ENCODE data around the gene ZNF511. TPM values are rescaled to one million over a fixed set of nuclear protein-coding genes. Genes with fewer than 3 reads are reported as not detected.

Gene ZNF511
- total RNA-seq, 1 experiment from 2014 or later = 89.4 TPM

DNA sequence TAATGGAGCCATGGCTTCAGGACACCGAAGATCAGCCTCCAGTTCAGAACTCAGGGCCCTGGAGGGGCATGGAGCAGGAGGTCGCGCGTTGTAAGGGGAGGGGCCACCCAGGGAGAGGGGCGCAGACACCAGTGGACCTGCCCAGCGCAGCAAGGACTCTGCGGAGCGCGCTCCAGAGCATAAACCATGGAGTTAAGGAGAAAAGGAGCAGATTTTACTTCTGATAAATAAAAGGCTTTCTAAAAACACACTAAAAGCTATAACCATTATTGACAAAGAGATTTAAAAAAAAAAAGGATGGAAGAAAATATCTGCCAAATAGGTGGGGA is 17.5 kb downstream of the ZNF511 start:
- no peak overlapping the region for H2BK12ac ChIP-seq (ENCODE audit: insufficient read length, low read depth, low read length)
- TF ChIP-seq, protein P1, sequence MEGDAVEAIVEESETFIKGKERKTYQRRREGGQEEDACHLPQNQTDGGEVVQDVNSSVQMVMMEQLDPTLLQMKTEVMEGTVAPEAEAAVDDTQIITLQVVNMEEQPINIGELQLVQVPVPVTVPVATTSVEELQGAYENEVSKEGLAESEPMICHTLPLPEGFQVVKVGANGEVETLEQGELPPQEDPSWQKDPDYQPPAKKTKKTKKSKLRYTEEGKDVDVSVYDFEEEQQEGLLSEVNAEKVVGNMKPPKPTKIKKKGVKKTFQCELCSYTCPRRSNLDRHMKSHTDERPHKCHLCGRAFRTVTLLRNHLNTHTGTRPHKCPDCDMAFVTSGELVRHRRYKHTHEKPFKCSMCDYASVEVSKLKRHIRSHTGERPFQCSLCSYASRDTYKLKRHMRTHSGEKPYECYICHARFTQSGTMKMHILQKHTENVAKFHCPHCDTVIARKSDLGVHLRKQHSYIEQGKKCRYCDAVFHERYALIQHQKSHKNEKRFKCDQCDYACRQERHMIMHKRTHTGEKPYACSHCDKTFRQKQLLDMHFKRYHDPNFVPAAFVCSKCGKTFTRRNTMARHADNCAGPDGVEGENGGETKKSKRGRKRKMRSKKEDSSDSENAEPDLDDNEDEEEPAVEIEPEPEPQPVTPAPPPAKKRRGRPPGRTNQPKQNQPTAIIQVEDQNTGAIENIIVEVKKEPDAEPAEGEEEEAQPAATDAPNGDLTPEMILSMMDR (conservative IDR thresholded peaks at IDR 0.05) = no peak
- H2BK5ac ChIP-seq (ENCODE audit: insufficient read length, low read length) = no peak overlapping the region
- H3K79me1 ChIP-seq (ENCODE audit: insufficient read depth, low read depth, low read length, poor library complexity, severe bottlenecking) = no peaks in the 10 kb centered on the region
- no peak overlapping the region for H3K56ac ChIP-seq (ENCODE audit: insufficient read length, low read depth, low read length)
- H3K23me2 ChIP-seq (ENCODE audit: insufficient read length, low read depth, low read length, poor library complexity, severe bottlenecking) = peaks cover 19% of the 10 kb centered on the region
- no peak overlapping the region for H3T11ph ChIP-seq (ENCODE audit: low read length)
- H2BK15ac ChIP-seq (ENCODE audit: low read depth, low read length) = no peak overlapping the region; the same call in 1 of the 2 replicates
- DNase-seq = no peak
- H3K9me3 ChIP-seq (ENCODE audit: control insufficient read depth, low read depth, low read length) = no peaks in the 10 kb centered on the region
- H3K27me3 Mint-ChIP-seq (ENCODE audit: low read depth) = peaks cover 66% of the 10 kb centered on the region
- no peak overlapping the region for H4K8ac ChIP-seq (replicated peaks; ENCODE audit: insufficient read length, low read depth, low read length)
- peak overlapping the region; percentile 34 for H3K18ac ChIP-seq (ENCODE audit: insufficient read length, low read depth, low read length)
- H2BK20ac ChIP-seq (ENCODE audit: low read depth, low read length, poor library complexity, severe bottlenecking) = no peak overlapping the region
- WGBS (ENCODE audit: extremely low coverage, insufficient read length, low lambda C conversion rate) = no CpG with 5 or more reads among the region's 9 CpGs
- no peak overlapping the region for H3K4ac ChIP-seq (ENCODE audit: low read depth, low read length)
- no peaks in the 10 kb centered on the region; the same call in 1 of the 2 replicates for H3K4me1 ChIP-seq (ENCODE audit: insufficient read depth, low read length)
- H3K27ac Mint-ChIP-seq = no peak overlapping the region
- no peak overlapping the region for H4K91ac ChIP-seq (ENCODE audit: insufficient read length, low read depth, low read length)
- H3K4me1 Mint-ChIP-seq = peaks cover 14 to 28% of the 10 kb centered on the region in 2 experiments
- H2AFZ ChIP-seq (ENCODE audit: low read length) = no peak overlapping the region
- no peak overlapping the region for H2AK5ac ChIP-seq (ENCODE audit: insufficient read length, low read length)
- H3K27ac ChIP-seq (ENCODE audit: insufficient read length, low read depth, low read length) = no peak overlapping the region
- H3K4me2 ChIP-seq (ENCODE audit: insufficient read depth, insufficient read length, low read length) = peak overlapping the region; percentile 70
- H3K9ac ChIP-seq (ENCODE audit: extremely low read depth, insufficient read length, low read length) = no peak overlapping the region
- peak overlapping the region; percentile 60 to 78 for H3K4me3 Mint-ChIP-seq
- no peak overlapping the region for H4K5ac ChIP-seq (ENCODE audit: insufficient read length, low read depth, low read length)
- H3K14ac ChIP-seq (ENCODE audit: insufficient read depth, low read length) = peak overlapping the region; percentile 90; the same call in 1 of the 2 replicates
- H4K20me1 ChIP-seq (ENCODE audit: control insufficient read depth, insufficient read depth, insufficient read length) = no peaks in the 10 kb centered on the region
- no peaks in the 10 kb centered on the region for H3K79me2 ChIP-seq (ENCODE audit: insufficient read depth, low read length)
- no peak overlapping the region for H2BK120ac ChIP-seq (ENCODE audit: low read depth, low read length, poor library complexity, severe bottlenecking)
- no peaks in the 10 kb centered on the region; a peak in 1 of 7 replicates for H3K36me3 Mint-ChIP-seq (ENCODE audit: insufficient read depth in 1 of 3, low read depth in 3 of 3)
- no peak overlapping the region for H3K23ac ChIP-seq (ENCODE audit: insufficient read length, low read depth, low read length)
- H3K27me3 ChIP-seq (ENCODE audit: insufficient read depth, low read length) = peaks cover 13% of the 10 kb centered on the region; the same call in 1 of the 2 replicates
- 0 out of 5 replicates have a peak, but pooled peaks cover 0 to 2% of the 10 kb centered on the region in 2 experiments for H3K9me3 Mint-ChIP-seq
